ENCODE data around the gene MDFI. TPM values are rescaled to one million over a fixed set of nuclear protein-coding genes. Genes with fewer than 3 reads are reported as not detected.

The MDFI gene
- total and polyA plus RNA-seq, 12 donors: 0.34 to 4.4 (median 1.3) TPM

- Histone ChIP-seq H3K4me3 (no peak overlapping the region), H3K4me1 (peaks cover 0 to 16% (median 7%) of the 10 kb centered on the region in 9 donors), H3K9me3 (no peaks in the 10 kb centered on the region), H3K27ac (no peak overlapping the region), H3K36me3 (no peaks in the 10 kb centered on the region), H3K27me3 (peaks cover 0 to 6% (median 0%) of the 10 kb centered on the region in 7 donors)
- intact Hi-C loops (cut with DNase I): no loop called here
- ATAC-seq (no peak), DNase-seq (no peak)
- TF ChIP-seq CTCF (IDR thresholded peaks at IDR 0.05): no peak
- 89 to 92% methylated on average over 5 of the region's 5 CpGs for WGBS, 2 donors
Observed at GRCh38 chr6:41653691-41654090, 15.4 kb downstream of the MDFI start.

- H3K27me3 ChIP-seq: peaks cover 0 to 4% (median 0%) of the 10 kb centered on the region in 7 donors
- no peak overlapping the region for H3K4me3 ChIP-seq
- no peak for DNase-seq
- ATAC-seq: no peak
- H3K27ac ChIP-seq: no peak overlapping the region
- no peaks in the 10 kb centered on the region for H3K9me3 ChIP-seq
- intact Hi-C loops (cut with DNase I): no loop called here
- WGBS, 2 donors: 86% methylated on average over 5 of the region's 5 CpGs
- TF ChIP-seq CTCF (IDR thresholded peaks at IDR 0.05): no peak
- no peaks in the 10 kb centered on the region for H3K36me3 ChIP-seq
- H3K4me1 ChIP-seq: peaks cover 0 to 16% (median 7%) of the 10 kb centered on the region in 9 donors
Observed at GRCh38 chr6:41654151-41654697, 16.0 kb downstream of the MDFI start.

GRCh38 chr6:41654698-41655151 is 16.5 kb downstream of the MDFI start:
- Histone ChIP-seq H3K27me3 (peaks cover 0 to under 1% (median 0%) of the 10 kb centered on the region in 7 donors), H3K9me3 (no peaks in the 10 kb centered on the region), H3K36me3 (no peaks in the 10 kb centered on the region), H3K27ac (no peak overlapping the region), H3K4me3 (no peak overlapping the region), H3K4me1 (peaks cover 0 to 16% (median 7%) of the 10 kb centered on the region in 9 donors)
- intact Hi-C loops (cut with DNase I): no loop called here
- no peak for DNase-seq
- TF ChIP-seq CTCF (IDR thresholded peaks at IDR 0.05): no peak
- 90 to 94% methylated on average over 8 of the region's 8 CpGs for WGBS, 2 donors
- ATAC-seq: no peak

- no peak overlapping the region for H3K4me3 ChIP-seq
- intact Hi-C loops (cut with DNase I): no loop called here
- no peaks in the 10 kb centered on the region for H3K36me3 ChIP-seq
- H3K27ac ChIP-seq: no peak overlapping the region
- no peak for DNase-seq
- ATAC-seq: no peak
- no peaks in the 10 kb centered on the region for H3K9me3 ChIP-seq
- TF ChIP-seq CTCF (IDR thresholded peaks at IDR 0.05): no peak
- H3K4me1 ChIP-seq: peaks cover 0 to 16% (median 7%) of the 10 kb centered on the region in 9 donors
- whole genome bisulfite sequencing, 2 donors: 94 to 95% methylated on average over 8 of the region's 8 CpGs
- peaks cover 0 to 4% (median 0%) of the 10 kb centered on the region in 7 donors for H3K27me3 ChIP-seq
Observed at GRCh38 chr6:41655176-41655575, 16.9 kb downstream of the MDFI start.
